Right lung (tissue), 10 donors: ENCODE measurements around the gene NPM3. TPM values are rescaled to one million over a fixed set of nuclear protein-coding genes. Genes with fewer than 3 reads are reported as not detected.

Experiments used
- DNase-seq, 2 donors: peaks; one replicate each; pipeline ENCODE4 v3.0.0-alpha.2; 2013
- long read RNA-seq, 8 donors: transcript quantifications; one replicate each; lab custom pipeline, GENCODE V29; 2026
- polyA plus RNA-seq, 5 donors: library from polyadenylated mRNA; unstranded; fragments of 120-200 nt; gene quantifications; one replicate each; pipeline versions ENCODE4 v1.2.1 to v1.2.3, GENCODE V29; 2013; ENCODE audit warnings: inconsistent platforms in 1 of 5, low replicate concordance in 1 of 5; ENCODE audit not compliant: insufficient read length in 5 of 5, insufficient read depth in 1 of 5

The NPM3 gene
- polyA plus RNA-seq: 10 to 100 TPM; 49.0 to 68.1 (median 51.0) TPM
- long read RNA-seq, donor 1, transcript NPM3-201 (6 exons, 877 nt): major isoform, 37 of 40 reads
- long read RNA-seq, donor 1, partial matches to known transcripts: 0 of 40 reads
- long read RNA-seq, donor 1, other reads (novel, unspliced or antisense): 0 of 40 reads
- long read RNA-seq, donor 2, transcript NPM3-201 (6 exons, 877 nt): major isoform, 22 of 23 reads
- long read RNA-seq, donor 2, partial matches to known transcripts: 0 of 23 reads
- long read RNA-seq, donor 2, other reads (novel, unspliced or antisense): 0 of 23 reads
- long read RNA-seq, donor 3, transcript NPM3-201 (6 exons, 877 nt): major isoform, 29 of 38 reads
- long read RNA-seq, donor 3, partial matches to known transcripts: 5 of 38 reads
- long read RNA-seq, donor 3, other reads (novel, unspliced or antisense): 0 of 38 reads
- long read RNA-seq, donor 4, transcript NPM3-201 (6 exons, 877 nt): major isoform, 22 of 23 reads
- long read RNA-seq, donor 4, partial matches to known transcripts: 0 of 23 reads
- long read RNA-seq, donor 4, other reads (novel, unspliced or antisense): 0 of 23 reads
- long read RNA-seq, donor 5, transcript NPM3-201 (6 exons, 877 nt): major isoform, 32 of 32 reads
- long read RNA-seq, donor 5, partial matches to known transcripts: 0 of 32 reads
- long read RNA-seq, donor 5, other reads (novel, unspliced or antisense): 0 of 32 reads
- long read RNA-seq, donor 6, transcript NPM3-201 (6 exons, 877 nt): major isoform, 33 of 36 reads
- long read RNA-seq, donor 6, partial matches to known transcripts: 0 of 36 reads
- long read RNA-seq, donor 6, other reads (novel, unspliced or antisense): 0 of 36 reads
- long read RNA-seq, donor 7, transcript NPM3-201 (6 exons, 877 nt): major isoform, 15 of 17 reads
- long read RNA-seq, donor 7, partial matches to known transcripts: 0 of 17 reads
- long read RNA-seq, donor 7, other reads (novel, unspliced or antisense): 0 of 17 reads
- long read RNA-seq, donor 8, transcript NPM3-201 (6 exons, 877 nt): major isoform, 12 of 12 reads
- long read RNA-seq, donor 8, partial matches to known transcripts: 0 of 12 reads
- long read RNA-seq, donor 8, other reads (novel, unspliced or antisense): 0 of 12 reads

- DNase-seq: peak; percentile 73 to 74
Observed at GRCh38 chr10:101782811-101783735, at the start of gene NPM3. NPM3 (minus strand) TSS chr10:101783446; CDS start chr10:101783390, 56 bp downstream.

GRCh38 chr10:101832325-101832771 is 49.1 kb upstream of the NPM3 start:
- DNase-seq: peak; percentile 41 to 65

- DNase-seq: no peak
Observed at GRCh38 chr10:101831169-101831811, 48.0 kb upstream of the NPM3 start.

GRCh38 chr10:101830322-101831168 is 47.3 kb upstream of the NPM3 start:
- peak; percentile 89 to 91 for DNase-seq

GRCh38 chr10:101829561-101830315 is 46.5 kb upstream of the NPM3 start:
- DNase-seq: peak; percentile 34 to 37

GRCh38 chr10:101828766-101829551 is 45.7 kb upstream of the NPM3 start:
- no peak for DNase-seq

- no peak for DNase-seq
Observed at GRCh38 chr10:101827919-101828600, 44.8 kb upstream of the NPM3 start.

- no peak for DNase-seq
Observed at GRCh38 chr10:101826852-101827434, 43.7 kb upstream of the NPM3 start.

- no peak for DNase-seq
Observed at GRCh38 chr10:101824736-101825135, 41.5 kb upstream of the NPM3 start.

- no peak for DNase-seq
Observed at GRCh38 chr10:101818872-101819633, 35.8 kb upstream of the NPM3 start.

- peak; percentile 98 to 99 for DNase-seq
Observed at GRCh38 chr10:101818119-101818871, 35.0 kb upstream of the NPM3 start, which contains the start of gene OGA. OGA (minus strand) TSS chr10:101818444; CDS start chr10:101818022, 422 bp downstream.

- peak; percentile 85 to 90 for DNase-seq
Observed at GRCh38 chr10:101817337-101818118, 34.3 kb upstream of the NPM3 start.

- no peak for DNase-seq
Observed at GRCh38 chr10:101816913-101817336, 33.7 kb upstream of the NPM3 start.

GRCh38 chr10:101816376-101816775 is 33.1 kb upstream of the NPM3 start:
- DNase-seq: no peak
